ENCODE data around the gene ZBTB48.
A peak's percentile ranks its signal among the peaks of the same experiment; 100 is the strongest.

The ZBTB48 gene

DNA sequence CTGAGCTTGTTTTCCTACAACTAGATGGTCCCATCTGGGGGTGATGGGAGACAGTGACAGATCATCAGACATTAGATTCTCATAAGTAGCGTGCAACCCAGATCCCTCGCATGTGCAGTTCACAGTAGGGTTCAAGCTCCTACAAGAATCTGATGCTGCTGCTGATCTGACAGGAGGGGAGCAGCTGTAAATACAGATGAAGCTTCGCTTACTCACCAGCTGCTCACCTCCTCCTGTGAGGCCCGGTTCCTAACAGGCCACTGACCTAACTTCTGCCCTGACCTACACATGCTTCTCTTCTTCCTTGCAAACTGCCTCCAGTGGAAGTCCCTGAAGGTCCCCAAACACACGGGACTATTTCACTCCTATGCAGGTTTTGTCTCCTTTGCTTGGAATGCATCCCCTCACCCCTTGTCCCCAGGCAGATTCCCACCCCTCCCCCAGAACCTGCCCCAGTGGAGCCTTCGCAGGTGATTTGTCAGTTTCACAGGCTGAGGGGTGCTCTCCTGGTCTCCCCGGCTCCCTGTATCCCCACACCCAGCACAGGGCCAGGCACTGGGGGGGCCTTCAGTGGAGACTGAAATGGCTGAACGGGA lies 5.7 kb upstream of the ZBTB48 start:
- 65 to 69% methylated on average over 6 of the region's 8 CpGs for WGBS, 2 experiments (ENCODE audit: insufficient coverage in 2 of 2)

DNA sequence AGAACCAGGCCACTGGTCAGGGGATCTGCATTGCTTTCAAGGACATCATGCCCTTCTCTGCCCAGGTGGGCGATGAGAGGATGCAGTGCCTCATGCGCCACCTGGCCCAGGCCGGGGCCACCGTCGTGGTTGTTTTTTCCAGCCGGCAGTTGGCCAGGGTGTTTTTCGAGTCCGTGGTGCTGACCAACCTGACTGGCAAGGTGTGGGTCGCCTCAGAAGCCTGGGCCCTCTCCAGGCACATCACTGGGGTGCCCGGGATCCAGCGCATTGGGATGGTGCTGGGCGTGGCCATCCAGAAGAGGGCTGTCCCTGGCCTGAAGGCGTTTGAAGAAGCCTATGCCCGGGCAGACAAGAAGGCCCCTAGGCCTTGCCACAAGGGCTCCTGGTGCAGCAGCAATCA lies 5.0 kb upstream of the ZBTB48 start:
- H3K4me1 ChIP-seq (ENCODE audit: control insufficient read depth, insufficient read depth, low read length, poor library complexity, severe bottlenecking) = peaks cover 7% of the 10 kb centered on the region
- H3K9me3 ChIP-seq (ENCODE audit: control insufficient read depth, low read length) = no peaks in the 10 kb centered on the region
- no peak overlapping the region for H3K4me3 ChIP-seq (ENCODE audit: extremely low read depth, insufficient read depth, low read length, poor library complexity, severe bottlenecking)
- 89% methylated on average over 14 of the region's 14 CpGs for WGBS, 2 experiments (ENCODE audit: insufficient coverage in 2 of 2)
- no peaks in the 10 kb centered on the region for H3K36me3 ChIP-seq (ENCODE audit: control insufficient read depth, insufficient read depth, low read length)
- H3K27ac ChIP-seq (ENCODE audit: low read depth, low read length, severe bottlenecking) = no peak overlapping the region

More for the DNA sequence above, 5.7 kb upstream of the ZBTB48 start:
- Histone ChIP-seq H3K4me3 (ENCODE audit: extremely low read depth, insufficient read depth, low read length, poor library complexity, severe bottlenecking) (no peak overlapping the region), H3K9me3 (ENCODE audit: control insufficient read depth, low read length) (no peaks in the 10 kb centered on the region), H3K36me3 (ENCODE audit: control insufficient read depth, insufficient read depth, low read length) (no peaks in the 10 kb centered on the region), H3K4me1 (ENCODE audit: control insufficient read depth, insufficient read depth, low read length, poor library complexity, severe bottlenecking) (peaks cover 3% of the 10 kb centered on the region), H3K27ac (ENCODE audit: low read depth, low read length, severe bottlenecking) (no peak overlapping the region)

DNA sequence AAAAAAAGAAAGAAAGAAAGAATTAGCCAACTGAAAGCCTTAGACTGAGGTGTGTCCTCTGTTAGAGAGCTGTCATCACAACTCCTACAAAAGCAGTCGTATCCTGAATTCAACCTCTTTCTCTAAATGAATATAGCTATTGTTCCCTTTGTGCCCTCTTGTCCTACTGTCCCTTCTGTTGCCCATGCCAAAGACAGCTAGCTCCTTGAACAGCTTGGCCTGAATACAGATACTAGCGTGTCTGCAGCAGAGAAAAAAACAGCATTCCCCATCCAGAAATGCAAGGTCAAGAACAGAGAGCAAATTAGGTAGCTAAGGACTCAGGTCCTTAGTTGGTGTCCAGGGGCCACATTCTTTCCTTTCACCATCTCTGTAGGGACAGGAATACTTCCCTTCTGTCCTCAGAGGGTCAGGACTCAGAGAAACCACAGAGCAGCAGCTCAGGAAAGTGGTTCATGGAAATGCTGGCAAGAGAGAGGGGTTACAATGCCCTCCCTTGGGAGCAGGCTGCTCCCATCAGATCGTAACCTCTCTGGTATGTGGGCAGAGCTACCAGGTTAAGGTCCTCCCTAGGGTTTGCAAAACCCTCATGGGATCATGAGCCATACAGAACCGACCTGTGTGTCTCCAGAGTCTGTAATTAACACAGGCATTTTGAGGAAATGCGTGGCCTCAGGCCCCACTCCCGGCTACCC lies 1.8 kb upstream of the ZBTB48 start:
- no peak overlapping the region for H3K4me3 ChIP-seq (ENCODE audit: extremely low read depth, insufficient read depth, low read length, poor library complexity, severe bottlenecking)

DNA sequence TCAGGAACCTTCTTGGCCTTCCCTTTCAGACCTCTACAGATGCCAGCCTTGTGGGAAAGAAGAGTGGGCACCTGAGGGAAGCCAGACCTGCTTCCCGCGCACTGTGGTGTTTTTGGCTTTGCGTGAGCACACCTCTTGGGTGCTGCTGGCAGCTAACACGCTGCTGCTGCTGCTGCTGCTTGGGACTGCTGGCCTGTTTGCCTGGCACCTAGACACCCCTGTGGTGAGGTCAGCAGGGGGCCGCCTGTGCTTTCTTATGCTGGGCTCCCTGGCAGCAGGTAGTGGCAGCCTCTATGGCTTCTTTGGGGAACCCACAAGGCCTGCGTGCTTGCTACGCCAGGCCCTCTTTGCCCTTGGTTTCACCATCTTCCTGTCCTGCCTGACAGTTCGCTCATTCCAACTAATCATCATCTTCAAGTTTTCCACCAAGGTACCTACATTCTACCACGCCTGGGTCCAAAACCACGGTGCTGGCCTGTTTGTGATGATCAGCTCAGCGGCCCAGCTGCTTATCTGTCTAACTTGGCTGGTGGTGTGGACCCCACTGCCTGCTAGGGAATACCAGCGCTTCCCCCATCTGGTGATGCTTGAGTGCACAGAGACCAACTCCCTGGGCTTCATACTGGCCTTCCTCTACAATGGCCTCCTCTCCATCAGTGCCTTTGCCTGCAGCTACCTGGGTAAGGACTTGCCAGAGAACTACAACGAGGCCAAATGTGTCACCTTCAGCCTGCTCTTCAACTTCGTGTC lies 995 bp upstream of the ZBTB48 start:
- Histone ChIP-seq H3K4me3 (ENCODE audit: extremely low read depth, insufficient read depth, low read length, poor library complexity, severe bottlenecking) (peak overlapping the region; percentile 90), H3K4me1 (ENCODE audit: control insufficient read depth, insufficient read depth, low read length, poor library complexity, severe bottlenecking) (peaks cover 20% of the 10 kb centered on the region), H3K27ac (ENCODE audit: low read depth, low read length, severe bottlenecking) (peak overlapping the region; percentile 88), H3K36me3 (ENCODE audit: control insufficient read depth, insufficient read depth, low read length) (peaks cover 11% of the 10 kb centered on the region), H3K9me3 (ENCODE audit: control insufficient read depth, low read length) (no peaks in the 10 kb centered on the region)
- WGBS, 2 experiments (ENCODE audit: insufficient coverage in 2 of 2) = 93 to 96% methylated on average over 14 of the region's 14 CpGs

More for the DNA sequence above, 1.8 kb upstream of the ZBTB48 start:
- H3K36me3 ChIP-seq (ENCODE audit: control insufficient read depth, insufficient read depth, low read length) = peaks cover 11% of the 10 kb centered on the region
- WGBS, 2 experiments (ENCODE audit: insufficient coverage in 2 of 2) = 87 to 90% methylated on average over 5 of the region's 6 CpGs
- H3K9me3 ChIP-seq (ENCODE audit: control insufficient read depth, low read length) = no peaks in the 10 kb centered on the region
- no peak overlapping the region for H3K27ac ChIP-seq (ENCODE audit: low read depth, low read length, severe bottlenecking)
- H3K4me1 ChIP-seq (ENCODE audit: control insufficient read depth, insufficient read depth, low read length, poor library complexity, severe bottlenecking) = peaks cover 20% of the 10 kb centered on the region

DNA sequence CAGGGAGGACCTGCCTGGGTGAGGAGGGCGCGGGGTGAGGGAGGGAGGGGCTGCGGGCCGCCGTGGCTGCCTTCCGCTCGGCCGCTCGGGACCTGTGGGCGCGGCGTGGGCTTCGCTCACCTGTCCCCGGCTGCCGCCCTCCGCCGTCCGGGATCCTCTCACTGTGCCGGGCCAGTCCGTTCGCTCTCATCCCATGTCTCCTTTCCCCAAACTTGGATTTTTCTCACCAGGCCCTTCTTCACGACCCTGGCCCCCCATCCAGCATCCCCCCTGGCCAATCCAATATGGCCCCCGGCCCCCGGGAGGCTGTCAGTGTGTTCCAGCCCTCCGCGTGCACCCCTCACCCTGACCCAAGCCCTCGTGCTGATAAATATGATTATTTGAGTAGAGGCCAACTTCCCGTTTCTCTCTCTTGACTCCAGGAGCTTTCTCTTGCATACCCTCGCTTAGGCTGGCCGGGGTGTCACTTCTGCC lies 362 bp downstream of the ZBTB48 start:
- Histone ChIP-seq H3K4me3 (ENCODE audit: extremely low read depth, insufficient read depth, low read length, poor library complexity, severe bottlenecking) (peak overlapping the region; percentile 90), H3K9me3 (ENCODE audit: control insufficient read depth, low read length) (no peaks in the 10 kb centered on the region), H3K4me1 (ENCODE audit: control insufficient read depth, insufficient read depth, low read length, poor library complexity, severe bottlenecking) (peaks cover 20% of the 10 kb centered on the region), H3K36me3 (ENCODE audit: control insufficient read depth, insufficient read depth, low read length) (peaks cover 11% of the 10 kb centered on the region), H3K27ac (ENCODE audit: low read depth, low read length, severe bottlenecking) (peak overlapping the region; percentile 49)
- 2 to 3% methylated on average over 7 to 25 of the region's 30 CpGs for WGBS, 2 experiments (ENCODE audit: insufficient coverage in 2 of 2)

DNA sequence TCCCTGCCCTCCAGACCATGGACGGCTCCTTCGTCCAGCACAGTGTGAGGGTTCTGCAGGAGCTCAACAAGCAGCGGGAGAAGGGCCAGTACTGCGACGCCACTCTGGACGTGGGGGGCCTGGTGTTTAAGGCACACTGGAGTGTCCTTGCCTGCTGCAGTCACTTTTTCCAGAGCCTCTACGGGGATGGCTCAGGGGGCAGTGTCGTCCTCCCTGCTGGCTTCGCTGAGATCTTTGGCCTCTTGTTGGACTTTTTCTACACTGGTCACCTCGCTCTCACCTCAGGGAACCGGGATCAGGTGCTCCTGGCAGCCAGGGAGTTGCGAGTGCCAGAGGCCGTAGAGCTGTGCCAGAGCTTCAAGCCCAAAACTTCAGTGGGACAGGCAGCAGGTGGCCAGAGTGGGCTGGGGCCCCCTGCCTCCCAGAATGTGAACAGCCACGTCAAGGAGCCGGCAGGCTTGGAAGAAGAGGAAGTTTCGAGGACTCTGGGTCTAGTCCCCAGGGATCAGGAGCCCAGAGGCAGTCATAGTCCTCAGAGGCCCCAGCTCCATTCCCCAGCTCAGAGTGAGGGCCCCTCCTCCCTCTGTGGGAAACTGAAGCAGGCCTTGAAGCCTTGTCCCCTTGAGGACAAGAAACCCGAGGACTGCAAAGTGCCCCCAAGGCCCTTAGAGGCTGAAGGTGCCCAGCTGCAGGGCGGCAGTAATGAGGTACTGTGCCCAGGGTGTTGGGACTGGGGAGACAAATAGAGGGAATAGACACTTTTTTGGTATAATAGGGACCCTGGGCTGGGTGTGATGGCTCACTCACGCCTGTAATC lies 1.0 kb downstream of the ZBTB48 start:
- WGBS, 2 experiments (ENCODE audit: insufficient coverage in 2 of 2) = 56 to 57% methylated on average over 15 to 19 of the region's 19 CpGs
- Histone ChIP-seq H3K27ac (ENCODE audit: low read depth, low read length, severe bottlenecking) (peak overlapping the region; percentile 49), H3K9me3 (ENCODE audit: control insufficient read depth, low read length) (no peaks in the 10 kb centered on the region), H3K4me1 (ENCODE audit: control insufficient read depth, insufficient read depth, low read length, poor library complexity, severe bottlenecking) (peaks cover 20% of the 10 kb centered on the region), H3K4me3 (ENCODE audit: extremely low read depth, insufficient read depth, low read length, poor library complexity, severe bottlenecking) (peak overlapping the region; percentile 90), H3K36me3 (ENCODE audit: control insufficient read depth, insufficient read depth, low read length) (peaks cover 11% of the 10 kb centered on the region)

DNA sequence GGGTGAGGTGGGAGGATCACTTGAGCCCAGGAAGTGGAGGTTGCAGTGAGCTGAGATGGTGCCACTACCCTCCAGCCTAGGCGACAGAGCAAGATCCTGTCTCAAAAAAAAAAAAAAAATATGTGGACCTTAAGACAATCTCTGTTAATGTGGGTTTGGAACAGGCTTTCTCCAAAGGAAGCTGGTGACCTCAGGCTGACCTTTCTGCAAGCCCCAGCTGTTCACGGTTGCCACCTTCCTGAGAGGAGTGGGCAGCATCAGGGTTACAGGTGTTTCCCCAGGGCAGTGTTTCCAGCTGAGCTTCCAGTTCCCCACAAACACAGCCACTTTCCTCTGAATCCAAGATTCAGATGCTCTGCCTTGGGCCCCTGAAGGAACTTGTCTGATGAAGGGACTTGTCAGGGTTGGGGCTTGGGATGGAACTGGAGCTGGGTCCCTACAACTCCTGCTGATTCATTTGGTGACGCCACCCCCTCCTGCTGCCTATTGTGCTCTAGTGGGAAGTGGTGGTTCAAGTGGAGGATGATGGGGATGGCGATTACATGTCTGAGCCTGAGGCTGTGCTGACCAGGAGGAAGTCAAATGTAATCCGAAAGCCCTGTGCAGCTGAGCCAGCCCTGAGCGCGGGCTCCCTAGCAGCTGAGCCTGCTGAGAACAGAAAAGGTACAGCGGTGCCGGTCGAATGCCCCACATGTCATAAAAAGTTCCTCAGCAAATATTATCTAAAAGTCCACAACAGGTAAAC lies 1.9 kb downstream of the ZBTB48 start:
- H3K4me3 ChIP-seq (ENCODE audit: extremely low read depth, insufficient read depth, low read length, poor library complexity, severe bottlenecking) = no peak overlapping the region
- no peak overlapping the region for H3K27ac ChIP-seq (ENCODE audit: low read depth, low read length, severe bottlenecking)
- no peaks in the 10 kb centered on the region for H3K9me3 ChIP-seq (ENCODE audit: control insufficient read depth, low read length)
- peaks cover 13% of the 10 kb centered on the region for H3K36me3 ChIP-seq (ENCODE audit: control insufficient read depth, insufficient read depth, low read length)
- WGBS, 2 experiments (ENCODE audit: insufficient coverage in 2 of 2) = 97 to 100% methylated on average over 4 to 10 of the region's 10 CpGs
- peaks cover 20% of the 10 kb centered on the region for H3K4me1 ChIP-seq (ENCODE audit: control insufficient read depth, insufficient read depth, low read length, poor library complexity, severe bottlenecking)

DNA sequence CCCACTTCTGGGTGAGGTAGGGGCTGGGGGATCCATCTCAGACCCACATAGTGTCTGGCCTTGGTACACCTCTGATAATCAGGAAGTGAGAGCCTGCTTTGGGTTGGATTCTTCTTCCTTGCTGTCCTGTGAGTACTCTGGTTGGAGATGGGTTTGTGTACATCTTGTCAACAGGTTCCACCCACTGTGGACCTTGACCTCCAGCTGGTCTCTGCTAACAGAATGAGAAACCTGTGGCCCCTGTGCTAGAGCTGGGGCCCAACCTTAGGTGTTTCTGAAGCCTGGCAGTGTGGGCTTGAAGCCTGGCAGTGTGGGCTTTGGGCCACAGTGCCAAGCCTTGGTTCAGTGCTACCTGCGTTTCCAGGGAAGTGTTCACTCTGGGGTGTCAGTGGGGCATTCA lies 2.6 kb downstream of the ZBTB48 start:
- H3K36me3 ChIP-seq (ENCODE audit: control insufficient read depth, insufficient read depth, low read length) = peaks cover 15% of the 10 kb centered on the region
- no peaks in the 10 kb centered on the region for H3K9me3 ChIP-seq (ENCODE audit: control insufficient read depth, low read length)
- no peak overlapping the region for H3K4me3 ChIP-seq (ENCODE audit: extremely low read depth, insufficient read depth, low read length, poor library complexity, severe bottlenecking)
- H3K27ac ChIP-seq (ENCODE audit: low read depth, low read length, severe bottlenecking) = no peak overlapping the region
- peaks cover 20% of the 10 kb centered on the region for H3K4me1 ChIP-seq (ENCODE audit: control insufficient read depth, insufficient read depth, low read length, poor library complexity, severe bottlenecking)
- WGBS, 2 experiments (ENCODE audit: insufficient coverage in 2 of 2) = 89 to 100% methylated on average over 1 of the region's 1 CpG

DNA sequence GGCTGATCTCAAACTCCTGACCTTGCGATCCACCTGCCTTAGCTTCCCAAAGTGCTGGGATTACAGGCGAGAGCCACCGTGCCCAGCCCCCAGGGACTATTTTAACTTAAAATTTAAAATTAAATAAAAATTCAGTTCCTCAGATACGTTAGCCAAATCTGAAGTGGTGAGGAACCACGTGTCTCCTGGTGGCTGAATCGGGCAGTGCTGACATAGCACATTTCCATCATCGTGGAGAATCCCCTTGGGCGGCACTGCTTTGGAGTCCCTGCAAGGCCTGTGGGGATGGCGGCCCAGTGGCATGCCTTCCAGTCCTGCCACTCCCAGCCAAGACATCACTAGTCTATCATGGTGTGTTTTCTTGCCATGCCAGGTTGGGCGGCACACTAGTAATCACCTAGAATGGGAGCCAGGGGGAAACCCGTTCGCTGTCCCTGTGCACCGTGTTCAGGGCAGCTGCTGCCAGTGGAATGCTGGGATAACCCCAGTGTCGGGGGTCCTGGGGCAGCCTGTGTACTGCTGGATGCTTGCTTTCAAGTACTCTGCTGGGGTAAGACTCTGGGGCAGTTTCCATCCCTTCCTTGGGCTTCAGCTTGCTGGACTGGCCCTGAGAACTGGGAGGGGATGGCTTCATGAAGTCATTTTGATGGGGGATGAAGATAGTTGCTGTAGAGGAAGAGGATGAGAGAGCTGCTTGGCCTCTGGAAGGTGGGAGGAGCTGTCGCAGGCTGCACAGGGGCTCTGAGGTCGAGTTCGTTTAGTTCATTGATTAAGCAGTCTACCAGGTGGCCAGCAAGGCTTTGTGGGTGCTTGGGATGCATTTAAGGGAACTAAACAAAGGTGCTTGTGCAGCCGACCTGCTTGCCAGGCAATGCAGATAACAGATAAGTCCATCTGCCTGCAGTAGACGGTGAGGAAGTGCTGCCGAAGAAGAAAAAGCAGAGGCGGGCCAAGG lies 4.6 kb downstream of the ZBTB48 start:
- Histone ChIP-seq H3K9me3 (ENCODE audit: control insufficient read depth, low read length) (no peaks in the 10 kb centered on the region), H3K27ac (ENCODE audit: low read depth, low read length, severe bottlenecking) (no peak overlapping the region), H3K4me3 (ENCODE audit: extremely low read depth, insufficient read depth, low read length, poor library complexity, severe bottlenecking) (no peak overlapping the region), H3K36me3 (ENCODE audit: control insufficient read depth, insufficient read depth, low read length) (peaks cover 27% of the 10 kb centered on the region), H3K4me1 (ENCODE audit: control insufficient read depth, insufficient read depth, low read length, poor library complexity, severe bottlenecking) (peaks cover 15% of the 10 kb centered on the region)
- WGBS, 2 experiments (ENCODE audit: insufficient coverage in 2 of 2) = 89 to 92% methylated on average over 17 to 18 of the region's 21 CpGs
